ENCODE data around the gene CTU2.

GRCh38 chr16:88719267-88719932, 13.1 kb downstream of the CTU2 start:
- TF ChIP-seq CTCF (IDR thresholded peaks at IDR 0.05; ENCODE audit: low read depth, low read length, poor library complexity, severe bottlenecking) (no peak), EZH2phosphoT487 (IDR thresholded peaks at IDR 0.05; ENCODE audit: borderline replicate concordance, low read length) (no peak)
